HG02973 (cell line): Measurements from ENCODE around the gene CARD16.
A peak's percentile ranks its signal among the peaks of the same experiment; 100 is the strongest.
"Not testable (repeated sequence)": the region's sequence is repeated elsewhere in the genome, so short reads cannot be mapped to it uniquely, and the experiment has no call there.

ENCODE experiments used
- ATAC-seq: cut with Tn5 transposase; IDR thresholded peaks from one replicate; pipeline ENCODE4 v1.9.1; 2021; ENCODE audit warnings: moderate library complexity; ENCODE audit not compliant: unreplicated experiment

CARD16 gene

GRCh38 chr11:105044557-105045524 is at the start of gene CARD16:
CARD16 (minus strand) TSS chr11:105045335; CDS start chr11:105045297, 38 bp downstream.
- peak; percentile 99 for ATAC-seq

- no peak for ATAC-seq
These were observed 47.4 kb upstream of the CARD16 start for GRCh38 chr11:105092256-105093239.

- ATAC-seq, result no peak
These were observed 36.4 kb upstream of the CARD16 start for GRCh38 chr11:105081412-105082150.

GRCh38 chr11:105080171-105080906 is 35.2 kb upstream of the CARD16 start:
- not testable (repeated sequence) for ATAC-seq

- no peak for ATAC-seq
These were observed 33.1 kb upstream of the CARD16 start for GRCh38 chr11:105078283-105078682.

- not testable (repeated sequence) for ATAC-seq
These were observed 32.1 kb upstream of the CARD16 start for GRCh38 chr11:105077141-105077790.

- ATAC-seq, result no peak
These were observed 29.0 kb upstream of the CARD16 start for GRCh38 chr11:105074166-105074530.

GRCh38 chr11:105073456-105074165 is 28.5 kb upstream of the CARD16 start:
- no peak for ATAC-seq

GRCh38 chr11:105072080-105072479 is 26.9 kb upstream of the CARD16 start:
- ATAC-seq, result not testable (repeated sequence)

GRCh38 chr11:105071089-105071732 is 26.1 kb upstream of the CARD16 start:
- no peak for ATAC-seq

- no peak for ATAC-seq
These were observed 25.2 kb upstream of the CARD16 start for GRCh38 chr11:105070306-105070705.

GRCh38 chr11:105069749-105070148 is 24.6 kb upstream of the CARD16 start:
- ATAC-seq, result not testable (repeated sequence)

- ATAC-seq, result not testable (repeated sequence)
These were observed 18.3 kb upstream of the CARD16 start for GRCh38 chr11:105063245-105063941.

- ATAC-seq, result no peak
These were observed 12.3 kb upstream of the CARD16 start for GRCh38 chr11:105057432-105057831.

GRCh38 chr11:105056446-105056845 is 11.3 kb upstream of the CARD16 start:
- ATAC-seq, result no peak

- no peak for ATAC-seq
These were observed 9.8 kb upstream of the CARD16 start for GRCh38 chr11:105054723-105055493.

- ATAC-seq, result no peak
These were observed 7.4 kb upstream of the CARD16 start for GRCh38 chr11:105052487-105052886.
